Spinal cord (tissue), 10 donors: Measurements from ENCODE around the gene PCP4. TPM values are rescaled to one million over a fixed set of nuclear protein-coding genes. Genes with fewer than 3 reads are reported as not detected.

Experiments used
- DNase-seq, 6 donors: peaks; one replicate each; pipeline versions ENCODE4 v3.0.0 to v3.0.0-alpha.2; 2013 to 2015; ENCODE audit warnings: low spot score in 6 of 6, low read depth in 4 of 6
- H3K27ac ChIP-seq: one replicate; pipeline ENCODE4 v1.5.1; 2013; ENCODE audit warnings: low read depth, low read length, control low read depth
- H3K27me3 ChIP-seq: one replicate; pipeline ENCODE4 v1.6.1; 2013; ENCODE audit warnings: low read length; ENCODE audit not compliant: control insufficient read depth, insufficient read depth
- H3K36me3 ChIP-seq: one replicate; pipeline ENCODE4 v1.6.1; 2013; ENCODE audit warnings: low read length; ENCODE audit not compliant: control insufficient read depth, insufficient read depth
- H3K4me1 ChIP-seq: one replicate; pipeline ENCODE4 v1.6.1; 2013; ENCODE audit warnings: low read length; ENCODE audit not compliant: control insufficient read depth, insufficient read depth
- H3K4me3 ChIP-seq: one replicate; pipeline ENCODE4 v1.5.1; 2013; ENCODE audit warnings: low read depth, low read length, control low read depth
- H3K9me3 ChIP-seq: one replicate; pipeline ENCODE4 v1.6.1; 2013; ENCODE audit warnings: low read length; ENCODE audit not compliant: control insufficient read depth, insufficient read depth
- WGBS: methylation state at CpG from one replicate; pipeline ENCODE4 v1.1.5; 2013; ENCODE audit warnings: missing lambda C conversion rate; ENCODE audit not compliant: insufficient coverage; 5-methylcytosine and 5-hydroxymethylcytosine counted together
- polyA plus RNA-seq, 2 donors: library from polyadenylated mRNA; unstranded; fragments of 120-200 nt; gene quantifications; one replicate each; pipeline ENCODE4 v1.2.1, GENCODE V29; 2013; ENCODE audit not compliant: insufficient read length in 2 of 2
- total RNA-seq, 2 donors: library from RNA; depleted of rRNA in 1 of 2; stranded (reverse); fragments of 120-200 nt in 1 of 2; fragments of >200 nt in 1 of 2; gene quantifications; one replicate each; pipeline versions ENCODE4 v1.2.3 to v1.2.4, GENCODE V29; 2013 to 2014
- donor health status: healthy.

Gene PCP4
- total and polyA plus RNA-seq, 4 donors, result 25.8 to 213 (median 97.5) TPM

DNA sequence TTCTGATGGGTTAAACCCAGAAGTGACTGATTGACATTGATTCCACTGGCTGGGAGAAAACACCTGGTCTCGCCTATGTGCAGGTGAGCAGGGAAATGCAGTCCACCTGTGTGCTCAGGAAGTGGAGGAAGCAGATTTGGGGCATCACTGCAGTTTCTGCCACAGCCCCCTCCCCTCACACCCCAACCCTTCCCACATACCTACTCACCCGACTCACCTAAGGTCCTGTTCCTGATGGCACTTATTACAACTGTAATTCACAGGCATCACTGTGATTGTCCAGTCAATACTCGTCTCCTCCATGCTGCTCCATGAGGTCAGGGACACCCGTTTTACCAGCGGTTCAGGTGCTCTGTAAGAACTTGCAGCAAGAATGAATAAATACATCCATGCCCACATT lies 68.5 kb downstream of the PCP4 start:
- Histone ChIP-seq H3K9me3 (no peaks in the 10 kb centered on the region), H3K4me3 (no peak overlapping the region), H3K27ac (no peak overlapping the region), H3K27me3 (no peaks in the 10 kb centered on the region), H3K36me3 (no peaks in the 10 kb centered on the region), H3K4me1 (peaks cover 11% of the 10 kb centered on the region)
- DNase-seq, result no peak
- 89% methylated on average over 5 of the region's 5 CpGs for WGBS

DNA sequence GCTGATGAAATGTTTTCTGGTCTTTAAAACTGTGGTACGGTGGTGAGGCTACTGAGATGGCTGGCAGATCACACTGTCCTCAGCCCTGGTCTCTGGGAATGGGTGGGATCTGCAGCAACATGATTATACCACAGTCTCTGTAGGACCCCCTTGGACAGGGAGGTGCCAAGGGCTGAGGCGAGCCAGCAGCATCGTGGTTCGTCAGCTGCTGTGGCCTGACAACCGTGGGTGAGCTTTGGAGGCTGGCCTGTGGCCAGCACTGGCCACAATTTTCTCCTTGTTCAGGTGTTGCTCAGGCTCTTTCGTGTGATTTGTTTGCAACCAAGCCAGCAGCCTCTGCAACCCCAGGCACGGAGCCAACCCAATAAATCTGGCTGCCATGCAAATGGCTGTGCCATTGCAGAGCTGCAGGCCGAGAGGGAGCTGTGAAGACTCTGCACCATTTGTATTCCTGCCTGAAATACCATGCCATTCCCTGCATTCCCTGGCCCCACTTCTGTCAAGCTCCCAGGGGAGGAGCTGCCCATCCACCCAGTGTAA lies 70.9 kb downstream of the PCP4 start:
- peak in 5 of 6 donors; percentile 43 to 89 (median 62) for DNase-seq
- H3K4me3 ChIP-seq, result no peak overlapping the region
- peaks cover 11% of the 10 kb centered on the region for H3K4me1 ChIP-seq
- no peaks in the 10 kb centered on the region for H3K27me3 ChIP-seq
- WGBS, result 27% methylated on average over 8 of the region's 8 CpGs
- H3K9me3 ChIP-seq, result no peaks in the 10 kb centered on the region
- H3K27ac ChIP-seq, result no peak overlapping the region
- no peaks in the 10 kb centered on the region for H3K36me3 ChIP-seq

DNA sequence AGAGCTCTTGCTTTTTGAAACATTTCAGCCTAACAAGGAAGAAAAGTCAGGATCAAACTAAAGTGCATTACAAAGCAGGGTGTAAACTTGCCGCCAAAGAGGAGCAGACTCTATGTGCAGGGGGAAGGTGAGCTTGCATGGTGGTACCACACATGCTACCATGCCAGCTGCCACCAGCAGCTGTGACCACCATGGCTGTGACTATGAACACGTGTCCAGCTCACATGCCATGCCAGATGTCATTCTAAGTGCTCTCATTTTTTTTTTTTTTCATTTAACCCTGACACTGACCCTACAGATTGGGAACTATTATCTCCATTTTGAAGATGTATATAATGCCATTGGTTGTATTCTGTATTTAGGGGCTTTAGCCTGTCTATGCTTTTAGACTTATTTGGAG lies 79.0 kb downstream of the PCP4 start:
- Histone ChIP-seq H3K27me3 (no peaks in the 10 kb centered on the region), H3K27ac (no peak overlapping the region)
- WGBS, result 100% methylated on average over 1 of the region's 2 CpGs

DNA sequence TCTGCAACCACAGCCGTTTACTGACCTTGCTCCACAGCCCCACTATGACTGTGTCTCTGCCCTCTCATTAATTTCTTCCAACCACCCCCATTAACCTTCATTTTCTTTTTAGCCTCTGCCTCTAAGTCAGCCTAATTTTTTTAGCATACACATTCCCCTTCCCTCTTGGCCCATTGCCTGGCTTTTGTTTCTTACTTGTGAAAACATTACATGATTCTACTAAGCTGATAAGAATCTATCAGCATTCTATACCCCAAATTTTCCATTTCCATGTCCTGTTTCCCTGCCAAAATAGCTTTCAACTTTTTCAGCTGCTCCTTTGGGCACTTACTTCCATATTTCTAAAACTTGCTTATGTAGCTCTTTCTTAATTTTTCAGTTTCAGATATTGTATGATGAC lies 79.8 kb downstream of the PCP4 start:
- Histone ChIP-seq H3K4me3 (no peak overlapping the region), H3K27me3 (no peaks in the 10 kb centered on the region), H3K4me1 (no peaks in the 10 kb centered on the region), H3K36me3 (no peaks in the 10 kb centered on the region), H3K27ac (no peak overlapping the region), H3K9me3 (peaks cover 4% of the 10 kb centered on the region)
- 63% methylated on average over 1 of the region's 1 CpG for WGBS
- DNase-seq, result no peak

More for the DNA sequence above, 79.0 kb downstream of the PCP4 start:
- H3K36me3 ChIP-seq, result no peaks in the 10 kb centered on the region
- no peak for DNase-seq
- H3K9me3 ChIP-seq, result peaks cover 4% of the 10 kb centered on the region
- H3K4me3 ChIP-seq, result no peak overlapping the region
- no peaks in the 10 kb centered on the region for H3K4me1 ChIP-seq

DNA sequence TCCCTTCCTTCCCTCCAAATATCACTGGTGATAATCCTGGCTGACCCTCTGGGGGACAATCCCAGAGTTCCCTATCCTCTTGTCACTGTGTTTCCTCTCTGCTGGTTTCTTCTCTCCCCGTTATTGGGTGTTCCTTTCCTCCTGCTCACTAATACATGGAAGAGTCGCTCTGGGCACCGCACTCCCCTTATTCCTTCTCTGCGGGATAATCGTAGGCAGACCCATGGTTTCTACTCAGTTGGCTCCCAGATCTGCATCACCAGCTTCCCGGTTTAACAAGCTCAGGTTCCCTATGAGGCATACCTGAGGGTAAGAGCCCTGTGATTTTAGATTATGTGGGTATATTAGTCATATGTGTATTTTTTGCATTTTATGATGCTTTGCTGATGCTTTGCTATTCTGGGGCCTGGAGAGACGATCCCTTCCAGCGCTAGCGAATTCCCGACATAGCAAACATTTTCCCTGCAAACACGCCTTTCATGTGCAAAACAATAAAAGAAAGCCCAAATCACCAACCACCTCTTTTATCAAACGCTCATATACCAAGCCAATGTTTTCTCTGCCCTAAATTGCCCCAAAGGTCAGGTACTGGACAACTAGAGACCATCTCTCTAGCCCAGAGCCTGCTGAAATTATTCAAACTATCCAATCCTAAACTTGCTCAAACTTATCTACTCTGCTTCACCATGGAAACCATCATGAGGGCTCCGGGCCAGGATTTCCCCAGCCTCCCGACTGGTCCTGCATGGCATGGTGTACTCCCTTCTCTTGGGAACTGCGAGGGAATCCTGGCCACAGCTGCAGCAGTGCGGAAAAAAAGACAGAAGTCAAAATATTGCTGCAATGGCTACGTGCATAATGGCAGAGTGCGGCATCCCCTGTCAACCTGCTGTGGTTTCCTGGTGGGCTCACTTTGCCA lies 84.2 kb downstream of the PCP4 start:
- Histone ChIP-seq H3K27me3 (no peaks in the 10 kb centered on the region), H3K36me3 (no peaks in the 10 kb centered on the region), H3K4me3 (no peak overlapping the region), H3K9me3 (no peaks in the 10 kb centered on the region), H3K4me1 (no peaks in the 10 kb centered on the region), H3K27ac (no peak overlapping the region)
- WGBS, result 74% methylated on average over 17 of the region's 18 CpGs
- peak in 2 of 6 donors; percentile 44 to 49 for DNase-seq

DNA sequence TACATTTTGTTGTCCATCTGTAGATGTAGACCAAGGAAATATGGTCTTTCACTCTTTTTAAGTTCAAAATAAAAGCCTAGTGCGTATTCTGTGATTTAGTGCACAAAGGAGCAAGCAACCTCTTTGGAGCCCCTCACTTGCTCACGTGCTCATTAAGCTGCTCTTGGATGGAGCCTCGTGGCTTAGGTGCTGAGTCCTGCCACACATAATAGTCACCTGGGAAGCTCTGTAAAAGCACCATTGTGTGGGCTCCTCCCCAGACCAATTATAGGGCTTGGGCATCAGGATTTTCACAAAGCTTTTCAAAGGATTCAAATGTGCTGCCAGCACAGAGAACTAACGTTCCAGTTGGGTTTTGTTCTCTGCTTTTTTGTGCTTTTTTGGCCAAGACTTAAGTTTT lies 85.0 kb downstream of the PCP4 start:
- Histone ChIP-seq H3K4me1 (no peaks in the 10 kb centered on the region), H3K27ac (no peak overlapping the region), H3K4me3 (no peak overlapping the region), H3K9me3 (no peaks in the 10 kb centered on the region), H3K36me3 (no peaks in the 10 kb centered on the region), H3K27me3 (no peaks in the 10 kb centered on the region)
- no peak for DNase-seq
- WGBS, result 48% methylated on average over 4 of the region's 4 CpGs

DNA sequence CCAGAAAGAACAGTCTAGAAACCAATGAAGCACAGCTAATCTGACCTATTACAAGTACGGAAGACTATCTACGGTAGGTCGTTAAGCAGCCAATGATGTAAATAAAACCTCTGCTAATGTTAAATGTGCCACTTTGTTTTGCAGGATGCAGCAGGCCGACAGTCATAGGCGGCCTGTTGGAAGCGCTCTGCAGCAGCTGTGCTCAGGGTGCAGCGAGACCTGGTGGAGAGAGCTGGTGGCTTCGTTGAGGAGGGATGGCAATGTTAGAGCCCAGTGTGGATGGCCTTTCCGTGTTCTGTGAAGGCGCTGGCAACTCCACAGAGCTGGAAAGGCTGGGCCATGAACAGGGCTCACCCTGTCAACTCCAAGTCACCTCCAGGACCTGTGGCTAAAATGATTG lies 87.3 kb downstream of the PCP4 start:
- H3K27me3 ChIP-seq, result no peaks in the 10 kb centered on the region
- peak in 1 of 6 donors; percentile 70 for DNase-seq
- no peak overlapping the region for H3K27ac ChIP-seq
- H3K36me3 ChIP-seq, result no peaks in the 10 kb centered on the region
- H3K4me3 ChIP-seq, result no peak overlapping the region
- WGBS, result 79% methylated on average over 6 of the region's 10 CpGs
- H3K4me1 ChIP-seq, result no peaks in the 10 kb centered on the region
- no peaks in the 10 kb centered on the region for H3K9me3 ChIP-seq

DNA sequence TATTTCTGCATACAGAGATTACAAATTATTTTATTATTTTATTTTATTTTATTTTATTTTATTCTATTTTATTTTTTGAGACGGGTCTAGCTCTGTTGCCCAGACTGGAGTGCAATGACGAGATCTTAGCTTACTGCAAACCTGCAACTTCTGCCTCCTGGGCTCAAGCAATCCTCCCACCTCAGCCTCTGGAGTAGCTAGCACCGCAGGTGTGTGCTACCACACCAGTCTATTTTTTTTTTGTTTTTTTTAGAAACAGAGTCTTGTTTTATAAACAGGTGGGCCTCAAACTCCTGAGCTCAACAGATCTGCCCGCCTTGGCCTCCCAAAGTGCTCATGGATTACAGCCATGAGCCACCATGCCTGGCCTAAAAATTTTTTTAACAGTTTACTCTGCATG lies 88.1 kb downstream of the PCP4 start:
- Histone ChIP-seq H3K4me3 (no peak overlapping the region), H3K27ac (no peak overlapping the region), H3K27me3 (no peaks in the 10 kb centered on the region), H3K4me1 (no peaks in the 10 kb centered on the region), H3K36me3 (no peaks in the 10 kb centered on the region), H3K9me3 (no peaks in the 10 kb centered on the region)
- no peak for DNase-seq
- WGBS, result no CpG with 5 or more reads among the region's 4 CpGs

DNA sequence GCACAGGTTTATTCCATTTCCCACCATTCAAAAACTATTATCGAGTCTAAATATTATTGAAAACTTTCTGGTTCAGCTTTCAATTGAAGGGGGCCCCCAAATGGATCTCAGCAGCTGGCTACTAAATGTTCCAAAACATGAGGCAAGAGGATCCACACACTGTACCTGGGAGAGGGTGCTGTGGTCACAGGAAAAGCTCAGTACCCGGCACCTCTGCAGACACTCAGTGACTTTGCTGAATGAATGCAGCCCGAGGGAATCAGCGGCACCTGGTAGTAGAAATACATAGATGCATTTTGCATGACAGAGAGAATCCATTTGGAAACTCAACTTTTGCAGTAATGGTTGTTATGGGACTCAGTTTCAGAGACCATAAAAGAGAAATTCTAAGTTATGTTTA lies 89.3 kb downstream of the PCP4 start:
- Histone ChIP-seq H3K27ac (no peak overlapping the region), H3K36me3 (no peaks in the 10 kb centered on the region), H3K27me3 (no peaks in the 10 kb centered on the region), H3K4me3 (no peak overlapping the region), H3K9me3 (no peaks in the 10 kb centered on the region), H3K4me1 (no peaks in the 10 kb centered on the region)
- DNase-seq, result no peak
- 92% methylated on average over 3 of the region's 4 CpGs for WGBS

DNA sequence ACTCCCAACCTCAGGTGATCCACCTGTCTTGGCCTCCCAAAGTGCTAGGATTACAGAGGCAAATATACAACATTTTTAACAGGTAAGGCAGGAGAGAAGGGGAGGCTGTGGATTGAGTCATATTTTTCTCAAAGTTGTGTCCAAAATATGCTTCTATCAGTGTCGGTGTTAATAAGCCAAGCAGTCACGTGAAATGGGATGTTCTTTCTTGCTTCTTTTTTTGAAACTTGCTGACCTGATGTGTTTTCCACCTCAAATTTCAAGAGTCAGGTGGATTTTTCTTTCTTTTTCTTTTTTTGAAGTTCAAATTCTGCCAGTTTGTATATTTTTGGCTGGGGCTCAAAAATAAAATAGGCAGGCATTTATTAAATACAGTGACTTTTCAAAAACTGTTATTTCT lies 91.5 kb downstream of the PCP4 start:
- H3K9me3 ChIP-seq, result no peaks in the 10 kb centered on the region
- H3K27ac ChIP-seq, result no peak overlapping the region
- H3K36me3 ChIP-seq, result no peaks in the 10 kb centered on the region
- DNase-seq, result no peak
- no peaks in the 10 kb centered on the region for H3K4me1 ChIP-seq
- no peak overlapping the region for H3K4me3 ChIP-seq
- WGBS, result 100% methylated on average over 1 of the region's 2 CpGs
- no peaks in the 10 kb centered on the region for H3K27me3 ChIP-seq
